Measurements from ENCODE around the gene PBX1. TPM values are rescaled to one million over a fixed set of nuclear protein-coding genes. Genes with fewer than 3 reads are reported as not detected.

Gene PBX1
- total and polyA plus RNA-seq, 2 donors (not counting 3 experiments of a cell fraction or from before 2014, with no cell fraction given): 10.7 to 24.1 TPM

DNA sequence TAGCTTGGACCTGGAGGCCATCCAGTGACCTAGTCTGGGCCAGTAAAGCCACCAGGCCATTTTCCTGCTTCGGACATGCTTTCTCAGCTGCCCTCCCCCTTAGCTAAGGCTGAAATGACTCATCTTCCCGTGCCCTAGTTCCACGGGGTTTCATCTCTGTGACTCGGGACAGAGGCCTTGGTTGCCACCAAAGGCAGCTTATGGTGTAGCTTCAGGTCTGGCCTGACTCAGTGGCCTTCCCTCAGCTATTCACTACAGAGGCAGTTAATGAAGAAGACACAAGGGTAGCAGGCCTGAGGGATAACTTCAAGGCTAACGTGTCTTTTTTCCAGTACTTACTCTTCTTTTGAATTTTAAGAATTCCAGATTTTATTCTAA lies 82.4 kb downstream of the PBX1 start:
- ChIA-PET CTCF (interaction anchor here (0.6 to 1.2 kb wide), 4 partner anchors 10 to 121 kb away, joined by 3 to 4 read pairs (median 4); no protein-coding TSS in a partner anchor), POLR2A (no interaction called here)
- Histone ChIP-seq H3K79me2 (ENCODE audit: control insufficient read depth, insufficient read depth, low read length) (no peaks in the 10 kb centered on the region), H3K9me1 (replicated peaks; ENCODE audit: control insufficient read depth, extremely low read depth, insufficient read depth, low read length) (no peaks in the 10 kb centered on the region), H2AFZ (ENCODE audit: low read depth, low read length) (no peak overlapping the region), H3K27ac (ENCODE audit: insufficient read depth, low read depth, low read length) (no peak overlapping the region), H3K4me2 (ENCODE audit: insufficient read depth, low read length) (no peak overlapping the region), H3K4me1 (ENCODE audit: control insufficient read depth, extremely low read depth, insufficient read depth, low read length) (no peaks in the 10 kb centered on the region), H3K9ac (replicated peaks; ENCODE audit: extremely low read depth, insufficient read depth, low read length) (no peak overlapping the region), H3K27me3 (ENCODE audit: control insufficient read depth in 2 of 2, insufficient read depth in 2 of 2, low read length in 2 of 2) (no peaks in the 10 kb centered on the region), H4K20me1 (replicated peaks; ENCODE audit: control insufficient read depth, extremely low read depth, insufficient read depth, low read length) (no peaks in the 10 kb centered on the region), H3K4me3 (replicated peaks in 1 of 3; ENCODE audit: insufficient read depth in 1 of 3, low read depth in 1 of 3, low read length in 3 of 3) (no peak overlapping the region), H3K9me3 (replicated peaks; ENCODE audit: control insufficient read depth, insufficient read depth, low read length) (no peaks in the 10 kb centered on the region), H3K36me3 (ENCODE audit: control insufficient read depth in 2 of 2, extremely low read depth in 1 of 2, insufficient read depth in 2 of 2, low read length in 2 of 2) (no peaks in the 10 kb centered on the region)
- FAIRE-seq (no peak), DNase-seq (ENCODE audit: low read depth, low spot score) (no peak)
- BruUV-seq (replicated peaks): no TSS peak
- intact Hi-C loops (cut with micrococcal nuclease): no loop called here
- dilution Hi-C loops (cut with MboI; ENCODE audit: extremely low pct_ligation_motif_present, low sequenced_read_pairs): no loop called here
- TF ChIP-seq GATA2 (IDR thresholded peaks at IDR 0.05; ENCODE audit: insufficient read depth, insufficient read length, low read depth, low read length): no peak

GRCh38 chr1:164643018-164643417 lies 84.0 kb downstream of the PBX1 start:
- ChIA-PET CTCF (no interaction called here), POLR2A (no interaction called here)
- Histone ChIP-seq H3K27ac (ENCODE audit: insufficient read depth, low read depth, low read length) (no peak overlapping the region), H3K9me1 (replicated peaks; ENCODE audit: control insufficient read depth, extremely low read depth, insufficient read depth, low read length) (no peaks in the 10 kb centered on the region), H3K4me1 (ENCODE audit: control insufficient read depth, extremely low read depth, insufficient read depth, low read length) (no peaks in the 10 kb centered on the region), H3K4me3 (replicated peaks in 1 of 3; ENCODE audit: insufficient read depth in 1 of 3, low read depth in 1 of 3, low read length in 3 of 3) (no peak overlapping the region), H3K79me2 (ENCODE audit: control insufficient read depth, insufficient read depth, low read length) (no peaks in the 10 kb centered on the region), H3K36me3 (ENCODE audit: control insufficient read depth in 2 of 2, extremely low read depth in 1 of 2, insufficient read depth in 2 of 2, low read length in 2 of 2) (no peaks in the 10 kb centered on the region), H2AFZ (ENCODE audit: low read depth, low read length) (no peak overlapping the region), H3K9ac (replicated peaks; ENCODE audit: extremely low read depth, insufficient read depth, low read length) (no peak overlapping the region), H4K20me1 (replicated peaks; ENCODE audit: control insufficient read depth, extremely low read depth, insufficient read depth, low read length) (no peaks in the 10 kb centered on the region), H3K9me3 (replicated peaks; ENCODE audit: control insufficient read depth, insufficient read depth, low read length) (no peaks in the 10 kb centered on the region), H3K4me2 (ENCODE audit: insufficient read depth, low read length) (no peak overlapping the region), H3K27me3 (ENCODE audit: control insufficient read depth in 2 of 2, insufficient read depth in 2 of 2, low read length in 2 of 2) (no peaks in the 10 kb centered on the region)
- no peak for TF ChIP-seq JUN (IDR thresholded peaks at IDR 0.05; ENCODE audit: borderline replicate concordance, insufficient read depth, insufficient read length, low read depth)
- TF ChIP-seq MYC (IDR thresholded peaks at IDR 0.05; ENCODE audit: low read depth, low read length): no peak
- no peak for TF ChIP-seq POLR2A (IDR thresholded peaks at IDR 0.05; ENCODE audit: low read depth, low read length)
- no peak for TF ChIP-seq CTCF (IDR thresholded peaks at IDR 0.05; ENCODE audit: extremely low read depth in 1 of 2, insufficient read depth in 1 of 2, low read depth in 1 of 2, low read length in 2 of 2)
- no peak for TF ChIP-seq GATA2 (IDR thresholded peaks at IDR 0.05; ENCODE audit: insufficient read depth, insufficient read length, low read depth, low read length)
- TF ChIP-seq EZH2 (IDR thresholded peaks at IDR 0.05; ENCODE audit: borderline replicate concordance, low read depth, low read length, severe bottlenecking): no peak
- TF ChIP-seq FOS (IDR thresholded peaks at IDR 0.05; ENCODE audit: borderline replicate concordance, insufficient read depth, low read length): no peak
- no TSS peak for BruUV-seq (replicated peaks)
- FAIRE-seq (no peak), DNase-seq (ENCODE audit: low read depth, low spot score) (no peak)
- intact Hi-C loops (cut with micrococcal nuclease): no loop called here
- dilution Hi-C loops (cut with MboI; ENCODE audit: extremely low pct_ligation_motif_present, low sequenced_read_pairs): no loop called here
